Stimulated activated CD4-positive, alpha-beta T cell treated with anti-CD3 and anti-CD28 coated beads, Interleukin-2, amount 100 ng/mL, for 48 hours (primary cell): ENCODE results near the gene DMGDH.

Source experiments
- DNase-seq, 2 donors: peaks; one replicate each; pipeline ENCODE4 v3.0.0-alpha.2; 2020

Gene DMGDH

DNA sequence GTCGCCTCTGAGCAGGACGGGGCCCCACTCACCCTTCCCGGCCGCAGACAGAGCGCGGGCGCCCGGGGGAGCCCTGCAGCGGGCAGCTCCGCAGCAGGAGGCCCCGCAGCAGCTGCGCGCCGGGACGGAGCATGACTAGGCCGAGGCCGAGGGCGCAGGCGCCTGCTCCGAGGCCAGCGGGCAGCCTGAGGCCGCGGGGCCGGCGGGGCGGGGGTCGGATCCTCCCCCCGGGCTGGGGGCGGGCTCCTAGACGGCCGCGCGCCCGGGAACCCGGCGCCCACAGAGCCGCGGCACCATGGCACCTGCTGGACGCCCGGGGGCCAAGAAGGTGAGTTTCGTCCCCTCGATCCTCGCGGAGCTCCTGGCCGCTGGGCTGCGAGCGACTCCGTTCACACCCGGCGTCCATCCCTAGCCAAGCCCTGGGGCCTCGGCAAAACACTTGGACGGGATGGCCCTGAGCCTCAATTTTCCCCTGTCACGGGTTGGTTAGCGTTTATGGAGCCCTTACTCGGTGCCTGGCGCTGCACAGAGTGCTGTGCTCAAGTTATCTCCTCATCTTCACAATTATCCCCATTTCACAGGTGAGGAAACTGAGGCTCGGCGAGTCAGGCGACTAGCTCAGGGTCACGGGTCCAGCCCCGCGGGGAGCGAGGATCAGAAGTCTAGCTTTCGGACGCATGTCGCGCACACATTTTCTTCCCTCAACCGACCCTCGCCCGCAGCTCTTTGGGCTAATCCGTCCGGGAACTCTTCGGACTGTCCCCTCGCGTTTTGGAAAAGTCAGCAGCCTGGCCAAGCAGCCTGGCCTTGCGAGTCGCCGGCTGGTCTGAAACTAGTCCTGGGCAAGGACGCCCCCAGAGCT is at the start of gene DMGDH, which contains the start of gene BHMT2:
Gene DMGDH (minus strand): TSS at position 187 of the 862 bp plus-strand sequence. CDS start 54 bp downstream, at position 133.
Gene BHMT2 (plus strand): TSS at position 280 of the 862 bp plus-strand sequence. CDS start 16 bp downstream, at position 296.
- no peak for DNase-seq

GRCh38 chr5:79112703-79113058 is 43.2 kb upstream of the DMGDH start:
- no peak for DNase-seq

GRCh38 chr5:79111960-79112702 is 42.7 kb upstream of the DMGDH start:
- DNase-seq: no peak

DNA sequence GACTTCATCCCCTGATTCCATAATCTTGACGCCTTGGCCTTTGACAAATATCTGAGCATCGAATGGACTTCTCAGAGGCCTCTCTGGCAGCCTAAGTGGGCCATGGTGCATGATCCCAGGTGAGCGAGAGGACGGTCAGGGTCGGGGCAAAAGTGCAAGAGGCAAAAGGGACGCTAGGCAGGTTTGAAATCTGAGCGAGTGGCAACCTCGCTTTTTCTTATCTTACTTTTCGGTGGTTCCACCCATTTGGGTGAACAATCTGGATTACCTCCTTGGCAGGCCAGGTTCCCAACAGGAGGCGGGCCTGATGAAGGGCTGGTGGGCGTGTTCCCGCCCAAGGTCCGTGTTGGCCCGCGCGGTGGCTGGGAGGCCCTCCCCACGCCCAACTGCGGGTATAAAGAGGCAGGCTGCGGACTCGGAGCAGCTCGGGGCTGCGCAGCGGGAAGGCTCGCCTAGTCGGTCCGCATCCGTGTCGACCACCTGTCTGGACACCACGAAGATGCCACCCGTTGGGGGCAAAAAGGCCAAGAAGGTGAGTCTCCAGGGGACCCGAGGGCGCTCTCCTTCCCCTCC is 42.0 kb upstream of the DMGDH start, which contains the start of gene BHMT:
Gene BHMT (plus strand): TSS at position 423 of the 573 bp plus-strand sequence. CDS start 77 bp downstream, at position 500.
- DNase-seq: no peak

GRCh38 chr5:79109527-79110492 is 40.3 kb upstream of the DMGDH start:
- peak; percentile 18 to 29 for DNase-seq

GRCh38 chr5:79108792-79109191 is 39.3 kb upstream of the DMGDH start:
- DNase-seq: no peak

DNA sequence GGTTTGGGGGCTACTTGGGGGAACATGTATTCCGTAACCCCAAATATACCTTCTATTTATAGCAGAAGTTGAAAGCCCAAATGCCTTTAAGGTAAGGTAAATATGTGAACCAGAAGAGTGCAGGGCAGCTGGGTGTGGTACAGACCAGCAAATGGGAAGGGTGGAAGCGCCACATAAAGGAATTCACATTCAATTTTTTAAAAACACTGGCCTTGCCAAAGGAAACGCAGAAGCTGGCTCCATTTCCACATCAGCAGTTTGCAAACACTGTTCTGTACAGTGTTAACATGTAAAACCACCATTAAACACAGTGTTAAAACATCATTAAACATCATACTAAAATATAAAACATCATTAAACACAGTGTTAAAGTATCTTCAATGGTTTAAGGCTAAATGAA is 38.6 kb upstream of the DMGDH start:
- DNase-seq: no peak

- no peak for DNase-seq
Measured at GRCh38 chr5:79107020-79107796, 37.7 kb upstream of the DMGDH start.

DNA sequence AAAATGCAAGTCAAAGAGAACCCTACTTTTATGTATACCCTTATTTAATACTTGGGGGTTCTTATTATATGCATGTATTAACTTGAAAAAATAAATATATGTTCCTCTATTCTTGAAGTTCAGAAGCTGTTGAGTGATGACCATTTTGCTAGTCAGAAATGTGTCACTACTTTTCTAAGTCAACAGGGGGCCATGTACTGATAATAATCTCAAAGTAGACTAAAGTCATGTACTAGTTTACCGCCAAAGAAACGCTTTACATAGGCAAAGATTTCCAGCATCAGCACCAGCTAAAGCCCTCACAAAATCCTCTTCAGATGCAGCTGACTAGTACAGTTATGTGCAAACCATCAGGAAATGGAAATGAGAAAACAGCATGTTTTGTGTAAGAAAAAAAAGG is 36.4 kb upstream of the DMGDH start:
- DNase-seq: no peak

DNA sequence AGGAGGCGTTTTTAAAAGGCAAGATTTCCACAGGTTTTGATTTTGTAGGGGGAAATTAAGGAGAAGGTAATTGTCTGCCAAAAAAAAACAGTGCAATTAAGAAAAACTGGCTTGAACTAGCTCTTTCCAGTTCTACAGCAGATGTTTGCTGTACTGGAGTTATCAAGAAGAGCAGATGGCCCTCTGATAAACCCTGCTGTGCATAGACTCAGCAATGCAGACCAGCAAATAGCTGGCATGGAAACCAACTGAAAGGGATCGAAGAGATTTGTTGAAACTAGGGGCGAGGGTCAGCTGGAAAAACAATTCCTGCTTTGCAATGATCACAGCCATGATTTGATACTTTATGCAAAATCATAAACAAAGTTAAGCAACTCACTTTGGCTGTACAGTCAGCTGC is 24.3 kb upstream of the DMGDH start:
- no peak for DNase-seq

DNA sequence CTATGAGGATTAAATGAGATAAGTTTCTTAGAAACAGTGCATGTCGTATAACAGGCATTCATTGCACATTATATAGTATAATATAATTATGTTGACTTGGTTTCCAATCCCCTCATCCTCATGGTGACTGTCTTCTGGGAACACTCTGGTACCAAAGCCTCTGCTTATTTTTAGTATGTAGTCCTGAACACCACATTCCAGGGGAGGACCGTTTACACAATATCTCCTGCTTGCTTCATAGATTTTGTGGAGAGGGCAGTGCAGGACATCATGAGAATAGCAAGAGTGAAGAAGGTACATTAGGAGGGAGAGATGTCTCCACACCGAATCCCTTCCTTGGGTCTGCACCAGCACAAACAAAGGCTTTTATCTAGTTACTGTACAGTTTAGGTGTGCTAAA is 21.6 kb upstream of the DMGDH start:
- DNase-seq: no peak

GRCh38 chr5:79088507-79088906 is 19.0 kb upstream of the DMGDH start:
- DNase-seq: no peak

DNA sequence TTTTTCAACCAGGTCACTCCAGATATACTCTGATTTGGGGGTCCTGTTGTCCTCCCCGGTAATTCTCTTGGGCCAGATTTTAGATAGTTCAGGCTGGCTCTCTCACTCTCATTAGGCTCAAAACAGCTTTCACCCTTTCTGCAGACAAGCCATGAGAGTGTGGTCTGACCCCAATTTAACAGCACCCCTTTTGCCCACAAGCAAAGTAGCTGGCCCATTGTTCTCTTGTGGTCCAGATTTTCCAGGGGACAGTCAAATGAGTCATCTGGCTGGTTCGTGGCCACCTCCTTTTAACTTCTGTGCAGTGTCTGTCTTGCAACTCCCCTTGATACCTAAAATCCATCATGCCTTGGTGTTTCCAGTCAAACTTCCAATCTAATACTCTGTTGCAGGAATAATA is 16.6 kb upstream of the DMGDH start:
- no peak for DNase-seq

DNA sequence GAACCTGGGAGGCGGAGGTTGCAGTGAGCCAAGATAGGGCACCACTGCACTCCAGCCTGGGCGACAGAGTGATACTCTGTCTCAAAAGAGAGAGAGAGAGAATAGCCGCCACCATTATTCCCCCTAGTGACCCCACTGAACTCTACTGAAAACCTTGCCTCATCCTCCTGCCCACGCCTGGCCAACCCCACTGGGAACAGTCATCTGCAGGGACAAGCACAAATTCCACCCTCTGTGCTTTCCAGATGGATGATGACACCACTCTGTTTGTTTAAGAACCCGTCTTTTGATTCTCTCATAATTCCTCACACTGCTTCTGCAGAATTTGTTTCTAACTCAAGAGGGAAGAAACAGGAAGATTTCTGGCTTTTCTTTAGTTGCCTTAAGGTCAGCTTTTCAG is 12.3 kb upstream of the DMGDH start:
- no peak for DNase-seq

- no peak for DNase-seq
Measured at GRCh38 chr5:79080804-79081203, 11.3 kb upstream of the DMGDH start.

- DNase-seq: no peak
Measured at GRCh38 chr5:79077680-79078365, 8.3 kb upstream of the DMGDH start.

GRCh38 chr5:79076819-79077218 is 7.3 kb upstream of the DMGDH start:
- no peak for DNase-seq

- DNase-seq: no peak
Measured at GRCh38 chr5:79075646-79076426, 6.4 kb upstream of the DMGDH start.

DNA sequence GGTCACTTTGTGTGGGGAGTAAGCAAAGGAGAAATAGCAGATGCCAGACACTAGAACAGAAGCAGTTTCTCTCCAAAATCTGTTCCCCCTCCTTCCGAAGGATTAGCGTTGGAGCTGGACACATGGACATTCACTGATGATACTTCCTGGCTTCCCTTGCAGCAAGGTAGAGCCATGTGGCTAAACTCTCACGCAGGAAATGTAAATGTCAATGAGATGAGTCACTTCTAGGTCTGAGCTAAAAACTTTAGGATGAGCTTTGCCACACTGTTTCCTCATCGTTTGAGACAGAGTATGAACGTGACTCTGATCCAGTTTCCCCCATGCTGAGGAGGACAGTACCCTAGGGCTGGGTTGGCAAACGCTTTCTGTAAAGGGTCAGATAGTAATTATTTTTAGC is 5.2 kb upstream of the DMGDH start:
- no peak for DNase-seq

DNA sequence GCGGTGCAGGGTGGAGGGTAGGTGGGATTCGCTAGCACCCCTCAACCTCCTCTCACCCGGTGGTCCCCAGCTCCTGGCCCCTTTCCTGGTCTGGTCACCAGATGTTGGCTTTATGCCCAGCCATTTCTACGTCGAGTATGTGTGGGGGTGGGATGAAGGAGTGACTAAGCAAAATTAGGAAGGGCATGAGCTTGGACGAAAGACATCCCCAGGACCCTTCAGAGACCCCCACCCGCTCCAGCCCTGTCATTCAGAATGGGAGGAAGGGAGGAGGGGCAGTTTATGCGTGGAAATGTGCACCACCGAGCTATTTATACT is 835 bp upstream of the DMGDH start:
- no peak for DNase-seq
